Activated CD4-positive, alpha-beta memory T cell treated with anti-CD3 and anti-CD28 coated beads, Interleukin-2, amount 10 ng/mL, durations not matched to agents 7 days and 5 days (primary cell): ENCODE results near the gene ITGAV. TPM values are rescaled to one million over a fixed set of nuclear protein-coding genes. Genes with fewer than 3 reads are reported as not detected.

ENCODE experiments used
- CTCF ChIA-PET: fragments of 350-600 bp; sonication (Branson Sonifier 250); formaldehyde crosslinking; loops from one replicate; lab custom pipeline; 2021; ENCODE audit warnings: antibody characterized with exemption, inconsistent platforms; lab: Charles Lee
- POLR2A ChIA-PET: fragments of 350-600 bp; sonication (Branson Sonifier 250); formaldehyde crosslinking; loops from one replicate; lab custom pipeline; 2021; ENCODE audit warnings: antibody characterized with exemption; lab: Charles Lee
- DNase-seq: peaks from one replicate; pipeline ENCODE4 v3.0.0-alpha.2; 2020
- H3K27ac Mint-ChIP-seq: one replicate; pipeline ENCODE4 v1.8.0; 2021; ENCODE audit warnings: mild to moderate bottlenecking, mixed read lengths
- H3K27me3 Mint-ChIP-seq: one replicate; pipeline ENCODE4 v1.8.0; 2021; ENCODE audit warnings: mixed read lengths
- H3K36me3 Mint-ChIP-seq: one replicate; pipeline ENCODE4 v1.8.0; 2021; ENCODE audit warnings: low read depth, mixed read lengths
- H3K4me1 Mint-ChIP-seq: one replicate; pipeline ENCODE4 v1.8.0; 2021; ENCODE audit warnings: mixed read lengths
- H3K4me3 Mint-ChIP-seq: one replicate; pipeline ENCODE4 v1.8.0; 2021; ENCODE audit warnings: mild to moderate bottlenecking, mixed read lengths
- H3K9me3 Mint-ChIP-seq: one replicate; pipeline ENCODE4 v1.8.0; 2021; ENCODE audit warnings: mixed read lengths
- total RNA-seq, 2 experiments: library from RNA; stranded (reverse); gene quantifications; one replicate each; pipeline ENCODE4 v1.2.3, GENCODE V29; 2021

The ITGAV gene
- total RNA-seq, 2 experiments from 2014 or later: 9.8 to 10.2 TPM

DNA sequence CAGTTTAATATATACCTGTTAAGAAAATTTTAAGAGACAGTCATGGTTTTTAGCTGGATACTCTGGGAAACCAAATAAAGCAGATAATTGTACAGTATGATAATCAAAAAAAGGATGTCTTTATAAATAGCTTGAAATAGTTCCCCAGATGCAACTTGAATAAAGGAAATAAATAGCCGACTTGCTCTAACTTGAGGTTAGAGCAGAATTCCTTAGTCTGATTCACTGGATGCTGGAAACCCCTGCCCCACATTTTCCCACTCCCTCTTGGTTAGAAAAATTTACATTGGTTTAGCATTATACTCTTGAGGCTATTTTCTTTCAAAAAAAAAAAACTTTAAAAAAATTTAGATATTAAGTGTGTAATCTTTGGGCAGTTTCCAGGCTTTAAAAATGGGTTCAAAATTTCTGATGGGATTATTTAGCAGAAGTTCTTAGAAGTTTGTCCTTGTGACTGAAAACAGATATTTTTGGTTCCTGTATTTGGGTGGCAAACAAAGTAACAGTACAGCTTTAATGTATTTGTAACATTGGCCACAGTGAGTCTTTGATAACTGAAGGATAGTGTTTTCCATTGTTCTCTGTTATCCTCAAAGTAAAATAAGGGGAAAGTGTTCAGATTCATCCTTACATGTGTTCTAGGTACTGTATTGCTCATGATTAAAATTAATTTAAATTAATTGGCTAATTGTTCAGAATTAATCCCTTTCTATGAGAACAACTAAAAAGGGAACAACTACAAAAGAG, 39.6 kb downstream of the ITGAV start:
- ChIA-PET CTCF (no interaction called here), POLR2A (no interaction called here)
- no peak overlapping the region for H3K4me3 Mint-ChIP-seq
- no peaks in the 10 kb centered on the region for H3K4me1 Mint-ChIP-seq
- peaks cover 5% of the 10 kb centered on the region for H3K36me3 Mint-ChIP-seq
- no peak for DNase-seq
- no peaks in the 10 kb centered on the region for H3K27me3 Mint-ChIP-seq
- H3K27ac Mint-ChIP-seq: no peak overlapping the region
- no peaks in the 10 kb centered on the region for H3K9me3 Mint-ChIP-seq

GRCh38 chr2:186632417-186632816, 42.6 kb downstream of the ITGAV start:
- no peaks in the 10 kb centered on the region for H3K36me3 Mint-ChIP-seq
- CTCF ChIA-PET: no interaction called here
- no peak overlapping the region for H3K27ac Mint-ChIP-seq
- DNase-seq: no peak
- no peaks in the 10 kb centered on the region for H3K9me3 Mint-ChIP-seq
- H3K4me3 Mint-ChIP-seq: no peak overlapping the region
- H3K4me1 Mint-ChIP-seq: peaks cover 1% of the 10 kb centered on the region
- H3K27me3 Mint-ChIP-seq: no peaks in the 10 kb centered on the region
- POLR2A ChIA-PET: no interaction called here

GRCh38 chr2:186634701-186635100, 44.8 kb downstream of the ITGAV start:
- H3K4me3 Mint-ChIP-seq: no peak overlapping the region
- CTCF ChIA-PET: interaction anchor here (0.6 to 1.0 kb wide), 2 partner anchors 10 to 124 kb away, joined by 3 read pairs; no protein-coding TSS in a partner anchor
- POLR2A ChIA-PET: no interaction called here
- peaks cover 13% of the 10 kb centered on the region for H3K4me1 Mint-ChIP-seq
- H3K36me3 Mint-ChIP-seq: peaks cover 9% of the 10 kb centered on the region
- DNase-seq: no peak
- H3K27me3 Mint-ChIP-seq: no peaks in the 10 kb centered on the region
- no peak overlapping the region for H3K27ac Mint-ChIP-seq
- no peaks in the 10 kb centered on the region for H3K9me3 Mint-ChIP-seq

- DNase-seq: no peak
- Mint-ChIP-seq H3K27me3 (no peaks in the 10 kb centered on the region), H3K36me3 (peaks cover 19% of the 10 kb centered on the region), H3K9me3 (no peaks in the 10 kb centered on the region), H3K4me1 (peaks cover 26% of the 10 kb centered on the region), H3K27ac (no peak overlapping the region), H3K4me3 (no peak overlapping the region)
- CTCF ChIA-PET: interaction anchor here (0.7 to 0.8 kb wide), 2 partner anchors 126 to 144 kb away, joined by 3 read pairs; no protein-coding TSS in a partner anchor
- POLR2A ChIA-PET: no interaction called here
Measured at GRCh38 chr2:186636800-186637496, 47.1 kb downstream of the ITGAV start.

- Mint-ChIP-seq H3K27ac (no peak overlapping the region), H3K36me3 (peaks cover 19% of the 10 kb centered on the region), H3K4me3 (no peak overlapping the region), H3K27me3 (no peaks in the 10 kb centered on the region), H3K4me1 (peaks cover 26% of the 10 kb centered on the region), H3K9me3 (no peaks in the 10 kb centered on the region)
- POLR2A ChIA-PET: no interaction called here
- CTCF ChIA-PET: interaction anchor here (0.7 to 0.8 kb wide), 2 partner anchors 127 to 144 kb away, joined by 3 read pairs; no protein-coding TSS in a partner anchor
- no peak for DNase-seq
Measured at GRCh38 chr2:186637497-186637800, 47.6 kb downstream of the ITGAV start.

- Mint-ChIP-seq H3K27me3 (no peaks in the 10 kb centered on the region), H3K4me1 (peaks cover 26% of the 10 kb centered on the region), H3K9me3 (no peaks in the 10 kb centered on the region), H3K36me3 (peaks cover 19% of the 10 kb centered on the region), H3K27ac (peak overlapping the region; percentile 4), H3K4me3 (no peak overlapping the region)
- ChIA-PET POLR2A (interaction anchor here (1.0 to 1.3 kb wide), 3 partner anchors 50 to 154 kb away, joined by 3 to 5 read pairs (median 5); partner anchors contain the start of genes ITGAV and ZC3H15), CTCF (interaction anchor here (1.2 to 6.1 kb wide), 2 partner anchors 56 to 136 kb away, joined by 3 to 94 read pairs; no protein-coding TSS in a partner anchor)
- no peak for DNase-seq
Measured at GRCh38 chr2:186639939-186640338, 50.1 kb downstream of the ITGAV start.

DNA sequence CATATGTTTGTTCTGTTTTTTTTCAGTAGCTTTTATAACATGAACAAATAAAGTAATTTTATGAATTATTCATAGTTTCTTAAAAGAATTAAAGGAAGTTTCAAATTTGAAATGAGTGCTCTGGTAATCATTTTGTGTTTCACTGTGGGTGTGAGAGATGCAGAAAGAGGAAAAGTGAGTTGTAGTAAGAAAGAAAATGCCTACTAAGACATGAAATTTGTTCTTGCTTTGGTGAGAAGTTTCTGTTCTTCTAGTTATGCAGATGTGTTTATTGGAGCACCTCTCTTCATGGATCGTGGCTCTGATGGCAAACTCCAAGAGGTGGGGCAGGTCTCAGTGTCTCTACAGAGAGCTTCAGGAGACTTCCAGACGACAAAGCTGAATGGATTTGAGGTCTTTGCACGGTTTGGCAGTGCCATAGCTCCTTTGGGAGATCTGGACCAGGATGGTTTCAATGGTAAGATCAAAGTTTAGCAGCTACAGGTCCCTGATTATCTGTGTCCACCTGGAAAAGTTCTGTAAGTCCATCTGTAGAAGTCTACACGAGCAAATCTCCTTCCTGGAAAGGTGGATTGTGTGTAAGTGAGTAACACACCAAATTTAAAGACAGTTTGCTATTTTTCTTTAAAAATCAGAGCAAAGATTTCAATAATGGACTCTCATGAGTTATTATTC, 51.4 kb downstream of the ITGAV start:
- no peak overlapping the region for H3K4me3 Mint-ChIP-seq
- CTCF ChIA-PET: interaction anchor here (0.7 to 6.1 kb wide), 13 partner anchors 11 to 155 kb away, joined by 3 to 94 read pairs (median 4); partner anchors contain the start of genes ITGAV and ZC3H15
- POLR2A ChIA-PET: interaction anchor here (0.6 to 1.7 kb wide), 3 partner anchors 57 to 139 kb away, joined by 3 to 9 read pairs (median 3); no protein-coding TSS in a partner anchor

GRCh38 chr2:186641807-186642321, 52.0 kb downstream of the ITGAV start:
- peaks cover 25% of the 10 kb centered on the region for H3K4me1 Mint-ChIP-seq
- CTCF ChIA-PET: interaction anchor here (1.1 to 6.1 kb wide), 13 partner anchors 11 to 154 kb away, joined by 3 to 94 read pairs (median 4); partner anchors contain the start of gene ITGAV
- H3K27ac Mint-ChIP-seq: no peak overlapping the region
- POLR2A ChIA-PET: interaction anchor here (0.6 to 1.7 kb wide), 4 partner anchors 58 to 157 kb away, joined by 3 to 9 read pairs (median 4); no protein-coding TSS in a partner anchor
- H3K36me3 Mint-ChIP-seq: peaks cover 19% of the 10 kb centered on the region
- H3K27me3 Mint-ChIP-seq: no peaks in the 10 kb centered on the region
- DNase-seq: peak; percentile 34
- no peaks in the 10 kb centered on the region for H3K9me3 Mint-ChIP-seq
- H3K4me3 Mint-ChIP-seq: no peak overlapping the region

More for the DNA sequence above, 51.4 kb downstream of the ITGAV start:
- DNase-seq: no peak
- H3K4me1 Mint-ChIP-seq: peaks cover 26% of the 10 kb centered on the region
- peaks cover 19% of the 10 kb centered on the region for H3K36me3 Mint-ChIP-seq
- no peaks in the 10 kb centered on the region for H3K27me3 Mint-ChIP-seq
- no peak overlapping the region for H3K27ac Mint-ChIP-seq
- H3K9me3 Mint-ChIP-seq: no peaks in the 10 kb centered on the region

- CTCF ChIA-PET: interaction anchor here (1.2 to 6.1 kb wide), 2 partner anchors 9 to 141 kb away, joined by 3 to 94 read pairs; no protein-coding TSS in a partner anchor
- Mint-ChIP-seq H3K27ac (no peak overlapping the region), H3K4me1 (peaks cover 12% of the 10 kb centered on the region), H3K27me3 (no peaks in the 10 kb centered on the region), H3K36me3 (peaks cover 10% of the 10 kb centered on the region), H3K4me3 (no peak overlapping the region), H3K9me3 (no peaks in the 10 kb centered on the region)
- POLR2A ChIA-PET: interaction anchor here (1.0 kb wide), 1 partner anchor 55 kb away, joined by 3 read pairs; the partner anchor contains the start of gene ITGAV
- no peak for DNase-seq
Measured at GRCh38 chr2:186644791-186645190, 54.9 kb downstream of the ITGAV start.

- Mint-ChIP-seq H3K4me3 (no peak overlapping the region), H3K4me1 (peaks cover 5% of the 10 kb centered on the region), H3K27ac (no peak overlapping the region), H3K27me3 (no peaks in the 10 kb centered on the region), H3K9me3 (no peaks in the 10 kb centered on the region), H3K36me3 (peaks cover 5% of the 10 kb centered on the region)
- CTCF ChIA-PET: no interaction called here
- no peak for DNase-seq
- POLR2A ChIA-PET: no interaction called here
Measured at GRCh38 chr2:186645999-186646398, 56.1 kb downstream of the ITGAV start.

GRCh38 chr2:186648130-186648529, 58.3 kb downstream of the ITGAV start:
- CTCF ChIA-PET: no interaction called here
- DNase-seq: no peak
- Mint-ChIP-seq H3K4me3 (no peak overlapping the region), H3K36me3 (no peaks in the 10 kb centered on the region), H3K4me1 (no peaks in the 10 kb centered on the region), H3K27me3 (no peaks in the 10 kb centered on the region), H3K27ac (no peak overlapping the region), H3K9me3 (no peaks in the 10 kb centered on the region)
- POLR2A ChIA-PET: no interaction called here

- POLR2A ChIA-PET: no interaction called here
- CTCF ChIA-PET: no interaction called here
- no peak for DNase-seq
- Mint-ChIP-seq H3K36me3 (peaks cover 14% of the 10 kb centered on the region), H3K4me1 (no peaks in the 10 kb centered on the region), H3K9me3 (no peaks in the 10 kb centered on the region), H3K4me3 (no peak overlapping the region), H3K27ac (no peak overlapping the region), H3K27me3 (no peaks in the 10 kb centered on the region)
Measured at GRCh38 chr2:186653511-186653910, 63.7 kb downstream of the ITGAV start.
